ENCODE results near the gene MPP4.

MPP4 gene

DNA sequence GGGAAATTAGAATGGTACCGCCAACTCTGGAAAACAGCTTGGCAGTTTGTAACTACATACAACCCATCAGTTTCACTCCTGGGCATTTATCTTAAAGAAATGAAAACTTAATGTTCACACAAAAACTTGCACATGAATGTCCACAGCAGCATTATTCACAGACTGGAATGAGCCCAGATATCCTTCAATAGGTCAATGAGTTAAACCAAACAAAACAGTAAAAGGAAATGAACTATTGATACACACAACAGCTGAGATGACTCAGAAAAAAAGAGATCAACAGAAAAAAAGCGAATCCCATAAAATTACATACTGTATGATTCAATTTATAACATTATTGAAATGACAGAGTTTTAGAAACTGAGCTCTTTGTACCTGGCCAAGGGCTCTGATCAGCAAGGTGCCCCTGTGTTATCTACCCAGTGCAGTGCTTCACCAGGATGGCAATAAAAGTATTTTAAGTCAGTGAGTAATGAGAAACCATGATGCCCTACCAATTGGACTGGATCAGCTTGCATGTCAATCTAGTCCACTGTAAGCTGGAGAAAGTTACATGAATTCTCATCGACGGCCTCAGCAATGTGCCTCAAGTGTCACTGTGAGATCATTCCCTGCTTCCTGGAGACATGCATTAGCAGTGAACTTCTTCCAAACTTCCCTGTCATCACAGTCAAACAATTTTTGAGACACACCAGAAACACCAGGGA lies 77.0 kb downstream of the MPP4 start:
- no peak for DNase-seq

GRCh38 chr2:201618744-201619662 lies 79.4 kb downstream of the MPP4 start:
- DNase-seq, result peak; percentile 81

- no peak for DNase-seq
These were observed 90.4 kb downstream of the MPP4 start for GRCh38 chr2:201608021-201608420.

DNA sequence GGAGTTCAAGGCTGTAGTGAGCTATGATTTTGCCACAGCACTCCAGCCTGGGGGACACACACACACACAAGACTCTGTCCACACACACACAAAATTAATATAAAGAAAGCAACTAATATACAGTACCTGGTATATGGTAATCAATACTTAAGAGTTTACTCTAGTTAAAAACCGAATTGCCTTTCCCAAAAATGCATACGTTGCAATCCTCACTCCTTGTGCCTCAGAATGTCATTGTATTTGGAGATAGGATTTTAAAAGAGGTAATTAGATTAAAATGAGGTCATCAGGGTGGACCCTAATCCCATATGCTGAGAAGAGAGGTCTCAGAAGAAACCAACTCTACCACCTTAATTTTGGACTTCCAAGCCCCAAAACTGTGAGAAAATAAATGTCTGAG lies 90.9 kb downstream of the MPP4 start:
- no peak for DNase-seq

DNA sequence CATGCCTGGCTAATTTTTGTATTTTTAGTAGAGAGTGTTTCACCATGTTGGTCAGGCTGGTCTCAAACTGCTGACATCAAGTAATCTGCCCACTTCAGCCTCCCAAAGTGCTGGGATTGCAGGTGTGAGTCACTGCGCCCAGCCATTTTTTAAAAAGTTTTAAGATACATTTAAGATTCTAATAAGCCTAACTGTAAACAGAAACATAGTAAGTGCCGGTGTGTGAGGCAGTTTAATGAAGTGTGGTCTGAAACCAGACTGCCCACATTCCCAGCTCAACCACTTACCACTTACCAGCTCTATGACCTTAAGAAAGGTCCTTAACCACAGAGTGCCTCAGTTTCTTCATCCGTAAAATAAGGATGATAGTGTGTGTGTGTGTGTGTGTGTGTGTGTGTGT lies 97.5 kb downstream of the MPP4 start:
- no peak for DNase-seq

DNA sequence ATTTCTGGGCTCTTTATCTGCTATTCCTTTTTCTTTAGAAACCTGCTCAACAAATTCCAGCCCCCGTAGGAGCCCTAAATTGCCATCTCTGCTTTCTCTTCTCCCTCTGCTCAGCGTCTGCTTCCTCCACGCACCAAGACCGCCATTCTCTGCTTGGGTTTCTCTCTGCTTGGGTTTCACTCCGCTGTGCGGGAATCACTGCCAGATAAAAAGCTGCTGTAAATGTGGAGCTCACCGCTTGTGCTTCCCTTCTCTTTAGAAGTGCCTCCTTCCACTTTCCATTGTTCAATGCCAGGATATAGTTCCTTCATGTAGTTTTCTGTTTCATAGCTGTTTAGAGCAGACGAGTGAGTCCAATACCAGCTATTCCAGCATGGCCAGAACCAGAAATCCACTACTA lies 101.0 kb downstream of the MPP4 start:
- DNase-seq, result no peak
